ENCODE measurements around the gene PTX4.

PTX4 gene

DNA sequence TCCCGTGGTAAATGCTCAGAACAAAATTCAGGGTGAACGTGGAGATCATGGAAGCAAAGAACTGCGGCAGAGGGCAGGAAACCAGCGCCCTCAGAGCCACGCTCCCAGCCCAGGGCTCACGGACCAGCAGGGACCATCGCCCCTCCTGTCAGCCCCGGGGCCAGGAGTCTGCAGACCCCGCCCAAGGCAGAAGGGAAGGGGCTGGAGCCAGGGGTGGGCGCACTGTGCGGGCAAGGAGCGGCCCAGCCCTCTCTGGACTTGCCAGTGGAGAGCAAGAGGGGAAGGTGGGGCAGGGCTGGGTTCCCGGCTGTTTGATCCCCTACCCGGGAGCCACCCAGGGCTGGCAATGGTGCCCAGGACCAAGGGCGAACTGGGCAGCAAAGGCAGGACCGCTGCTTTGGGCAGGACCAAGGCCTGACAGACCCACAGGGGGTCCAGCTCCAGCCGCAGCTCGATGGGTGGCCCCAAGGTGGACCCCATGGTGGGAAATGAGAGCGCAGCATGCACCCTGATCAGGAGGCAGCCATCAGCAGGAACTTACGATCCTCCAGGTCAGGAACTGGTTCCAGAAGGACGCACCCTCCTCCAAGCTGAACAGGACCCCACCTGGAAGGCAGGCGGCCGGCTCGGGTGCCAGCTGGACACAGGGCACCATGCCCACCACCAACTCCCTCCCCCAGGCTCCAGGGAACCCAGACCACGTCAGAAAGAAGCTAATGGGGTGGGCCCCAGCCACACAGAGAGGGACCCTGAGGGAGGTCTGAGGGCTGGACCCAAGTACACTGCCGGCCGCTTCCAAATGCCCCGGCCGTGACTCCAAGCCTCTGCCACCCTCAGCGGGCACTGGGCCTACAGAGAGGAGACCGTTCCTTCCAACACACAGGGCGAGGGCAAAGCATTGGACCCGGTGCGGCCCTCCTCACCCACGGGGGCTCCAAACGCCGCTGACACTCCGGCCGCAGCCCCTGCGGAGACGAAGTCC is 33.3 kb downstream of the PTX4 start:
- in situ Hi-C loops (cut with MboI; ENCODE audit: low pct_unique_long_range_greater_than_20kb, low sequenced_read_pairs, unreplicated experiment) = no loop called here
- no peak for DNase-seq (ENCODE audit: low spot score)
- TF ChIP-seq, protein P1, sequence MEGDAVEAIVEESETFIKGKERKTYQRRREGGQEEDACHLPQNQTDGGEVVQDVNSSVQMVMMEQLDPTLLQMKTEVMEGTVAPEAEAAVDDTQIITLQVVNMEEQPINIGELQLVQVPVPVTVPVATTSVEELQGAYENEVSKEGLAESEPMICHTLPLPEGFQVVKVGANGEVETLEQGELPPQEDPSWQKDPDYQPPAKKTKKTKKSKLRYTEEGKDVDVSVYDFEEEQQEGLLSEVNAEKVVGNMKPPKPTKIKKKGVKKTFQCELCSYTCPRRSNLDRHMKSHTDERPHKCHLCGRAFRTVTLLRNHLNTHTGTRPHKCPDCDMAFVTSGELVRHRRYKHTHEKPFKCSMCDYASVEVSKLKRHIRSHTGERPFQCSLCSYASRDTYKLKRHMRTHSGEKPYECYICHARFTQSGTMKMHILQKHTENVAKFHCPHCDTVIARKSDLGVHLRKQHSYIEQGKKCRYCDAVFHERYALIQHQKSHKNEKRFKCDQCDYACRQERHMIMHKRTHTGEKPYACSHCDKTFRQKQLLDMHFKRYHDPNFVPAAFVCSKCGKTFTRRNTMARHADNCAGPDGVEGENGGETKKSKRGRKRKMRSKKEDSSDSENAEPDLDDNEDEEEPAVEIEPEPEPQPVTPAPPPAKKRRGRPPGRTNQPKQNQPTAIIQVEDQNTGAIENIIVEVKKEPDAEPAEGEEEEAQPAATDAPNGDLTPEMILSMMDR (IDR thresholded peaks at IDR 0.05; ENCODE audit: extremely low read depth, insufficient read depth, missing control alignments) = no peak

DNA sequence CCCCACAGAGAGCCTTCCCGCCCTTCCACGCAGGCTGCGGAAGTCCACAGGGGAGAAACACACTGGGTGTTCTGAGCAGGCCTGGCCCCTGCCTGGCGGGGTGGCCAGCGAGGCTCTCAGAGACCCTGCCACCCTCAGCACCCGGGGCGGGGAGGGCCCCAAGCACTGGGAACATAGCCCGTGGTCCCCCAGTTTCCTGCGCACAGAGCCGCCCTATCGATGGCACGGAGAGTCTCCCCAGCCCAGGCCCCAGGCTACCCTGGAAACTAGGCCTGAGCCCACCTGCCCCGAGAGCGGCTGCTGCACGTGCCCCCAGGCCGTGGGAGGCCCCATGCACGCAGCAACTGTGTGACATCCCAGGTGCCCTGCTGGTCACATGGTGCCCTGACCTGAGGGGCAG is 34.2 kb downstream of the PTX4 start:
- TF ChIP-seq, protein P1 (IDR thresholded peaks at IDR 0.05; ENCODE audit: extremely low read depth, insufficient read depth, missing control alignments) = no peak

DNA sequence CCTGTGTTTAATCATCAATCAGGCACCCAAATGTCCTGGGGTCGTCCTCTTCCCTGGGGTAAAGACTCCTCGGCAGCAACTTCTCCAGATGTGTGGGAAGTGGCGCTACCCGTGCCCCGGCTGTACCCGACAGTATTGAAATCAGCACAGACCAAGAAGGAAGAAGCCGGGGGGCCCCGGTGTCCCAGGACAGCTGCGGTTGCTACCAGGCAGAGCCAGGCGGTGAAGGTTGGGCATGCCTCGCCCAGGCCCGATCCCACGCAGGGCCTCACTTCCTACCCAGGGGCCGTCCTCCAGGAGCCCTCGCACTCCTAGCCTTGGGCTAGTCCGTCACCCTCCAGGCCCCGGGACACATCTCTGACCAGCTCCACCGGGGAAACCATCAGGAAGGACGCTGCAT is 35.4 kb downstream of the PTX4 start:
- in situ Hi-C loops (cut with MboI; ENCODE audit: low pct_unique_long_range_greater_than_20kb, low sequenced_read_pairs, unreplicated experiment) = no loop called here
- TF ChIP-seq, protein P1 (IDR thresholded peaks at IDR 0.05; ENCODE audit: extremely low read depth, insufficient read depth, missing control alignments) = no peak
- DNase-seq (ENCODE audit: low spot score) = no peak

More for the DNA sequence above, 34.2 kb downstream of the PTX4 start:
- no peak for DNase-seq (ENCODE audit: low spot score)
- in situ Hi-C loops (cut with MboI; ENCODE audit: low pct_unique_long_range_greater_than_20kb, low sequenced_read_pairs, unreplicated experiment) = no loop called here

DNA sequence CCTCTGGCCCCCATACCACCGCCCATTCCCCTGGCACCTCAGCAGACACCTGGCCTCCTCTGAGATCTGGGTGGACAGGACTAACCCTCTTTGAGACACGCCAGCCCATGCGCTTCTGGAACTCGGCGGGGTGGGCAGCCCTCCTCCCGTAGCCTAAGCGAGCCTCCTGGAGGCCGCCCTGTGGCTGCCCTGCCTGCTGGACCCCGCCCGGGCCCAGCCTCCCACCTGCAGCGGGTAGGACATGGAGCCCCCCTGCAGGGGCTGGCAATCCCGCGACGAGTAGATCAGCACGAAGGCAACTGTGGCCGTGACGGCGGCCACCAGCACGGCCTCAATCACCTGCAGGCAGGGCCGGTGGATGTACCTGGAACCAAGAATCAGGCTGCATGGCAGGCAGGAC is 36.2 kb downstream of the PTX4 start:
- DNase-seq (ENCODE audit: low spot score) = no peak
- TF ChIP-seq, protein P1 (IDR thresholded peaks at IDR 0.05; ENCODE audit: extremely low read depth, insufficient read depth, missing control alignments) = no peak
- in situ Hi-C loops (cut with MboI; ENCODE audit: low pct_unique_long_range_greater_than_20kb, low sequenced_read_pairs, unreplicated experiment) = no loop called here

DNA sequence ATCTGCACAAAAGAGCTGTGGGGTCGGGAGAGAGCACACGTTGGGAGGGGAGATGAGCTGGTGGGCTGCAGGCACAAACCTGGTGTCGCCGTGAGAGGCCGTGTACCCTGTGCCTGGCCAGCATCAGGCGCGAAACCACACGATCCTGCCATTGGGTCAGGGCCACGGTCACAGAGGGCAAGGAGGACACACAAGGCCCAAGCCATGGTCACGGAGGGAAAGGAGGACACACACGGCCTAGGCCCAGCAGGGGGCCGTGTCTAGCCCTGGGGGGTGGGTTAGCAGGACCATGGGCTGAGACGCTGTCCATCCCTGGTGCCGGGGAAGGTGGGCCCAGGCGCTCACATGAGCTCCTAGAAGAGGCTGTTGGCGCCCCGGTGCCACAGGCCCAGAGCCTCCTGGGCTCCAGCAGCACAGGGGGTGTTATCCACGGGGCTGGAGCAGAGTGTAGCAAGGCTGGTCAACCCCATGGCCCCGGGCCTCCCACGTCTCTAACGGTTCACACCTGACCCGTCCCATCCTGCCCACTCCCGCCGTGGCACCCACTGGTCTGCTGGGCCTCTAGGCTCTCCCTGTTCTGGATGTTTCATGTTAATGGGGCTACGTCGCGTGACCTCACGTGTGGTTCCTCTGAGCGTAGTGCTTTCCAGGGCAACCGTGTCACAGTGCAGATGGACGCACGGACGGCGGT is 36.9 kb downstream of the PTX4 start:
- no peak for DNase-seq (ENCODE audit: low spot score)
- in situ Hi-C loops (cut with MboI; ENCODE audit: low pct_unique_long_range_greater_than_20kb, low sequenced_read_pairs, unreplicated experiment) = no loop called here
- TF ChIP-seq, protein P1 (IDR thresholded peaks at IDR 0.05; ENCODE audit: extremely low read depth, insufficient read depth, missing control alignments) = no peak

DNA sequence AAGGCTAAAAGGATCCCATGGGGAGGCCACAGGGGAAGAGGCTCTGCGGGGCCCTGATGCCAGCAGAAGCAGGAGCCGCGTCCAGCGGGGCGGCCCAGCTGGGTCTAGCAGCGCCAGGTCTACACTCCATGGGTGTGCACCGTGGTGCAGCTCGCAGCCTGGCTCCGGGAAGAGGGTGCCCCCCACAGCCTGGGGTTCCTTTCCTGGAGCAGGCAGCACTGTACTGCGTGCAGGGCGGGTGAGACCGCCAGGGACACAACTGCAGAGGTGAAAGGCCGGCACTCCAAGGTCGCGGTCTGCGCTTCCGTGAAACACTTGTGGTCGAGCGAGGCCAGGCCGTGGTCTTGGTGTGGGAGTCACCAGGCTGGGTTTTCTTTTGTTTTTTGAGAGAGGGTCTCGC is 37.9 kb downstream of the PTX4 start:
- in situ Hi-C loops (cut with MboI; ENCODE audit: low pct_unique_long_range_greater_than_20kb, low sequenced_read_pairs, unreplicated experiment) = no loop called here
- TF ChIP-seq, protein P1 (IDR thresholded peaks at IDR 0.05; ENCODE audit: extremely low read depth, insufficient read depth, missing control alignments) = no peak
- no peak for DNase-seq (ENCODE audit: low spot score)

All from GM13977 (cell line).